GM04503 (cell line): Measurements from ENCODE around the gene SLC6A9.

Source experiments
- DNase-seq: peaks from one replicate; pipeline ENCODE4 v3.0.0-alpha.2; 2012; ENCODE audit warnings: low read depth

Gene SLC6A9

DNA sequence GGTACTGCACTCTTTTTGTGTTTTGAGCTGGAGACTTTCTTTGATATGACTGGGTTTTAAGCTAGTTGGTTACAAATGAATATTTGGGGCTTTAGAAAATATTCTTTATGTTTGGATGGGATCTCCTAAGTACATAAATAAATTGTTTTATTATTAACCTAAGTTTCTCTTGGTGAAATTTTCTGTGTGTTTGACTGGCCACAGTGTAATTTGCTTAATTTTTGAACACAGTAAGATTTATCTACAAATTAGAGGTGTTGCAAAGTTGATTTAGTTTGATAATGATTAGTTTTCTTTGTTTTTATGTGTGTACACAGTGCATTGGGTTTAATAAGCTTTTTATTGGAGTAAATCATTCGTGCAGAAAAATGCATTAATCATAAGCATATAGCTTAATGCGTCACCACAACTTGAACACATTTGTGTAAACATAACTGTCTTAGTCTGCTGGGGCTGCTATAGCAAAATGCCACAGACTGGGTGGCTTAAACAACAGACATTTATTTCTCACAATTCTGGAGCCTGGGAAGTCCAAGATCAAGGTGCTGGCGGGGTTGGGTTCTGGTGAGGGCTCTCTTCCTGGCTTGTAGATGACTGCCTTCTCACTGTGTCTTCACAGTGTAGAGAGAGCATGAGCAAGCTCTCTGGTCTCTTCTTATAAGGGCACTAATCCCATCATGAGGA lies 17.4 kb upstream of the SLC6A9 start:
- DNase-seq: no peak

DNA sequence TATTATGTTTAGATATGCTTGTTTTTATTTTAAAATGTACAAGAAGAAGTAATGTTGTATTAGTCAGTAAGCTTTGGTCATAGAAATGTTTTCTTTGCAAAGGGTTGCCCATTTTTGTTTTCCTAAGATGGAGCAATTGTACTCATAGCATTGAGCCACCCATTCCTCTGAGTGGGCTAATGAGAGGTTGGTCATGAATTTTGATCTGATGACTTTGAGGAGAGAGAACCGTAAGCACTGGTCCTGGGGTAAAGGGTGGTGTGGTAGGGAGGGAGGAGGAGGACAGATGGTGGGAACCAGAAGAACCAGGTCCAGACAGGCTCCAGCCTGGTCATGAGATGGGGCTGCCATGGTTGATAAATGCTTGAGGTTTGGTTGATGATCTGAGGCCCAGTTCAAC lies 15.9 kb upstream of the SLC6A9 start:
- DNase-seq: no peak

DNA sequence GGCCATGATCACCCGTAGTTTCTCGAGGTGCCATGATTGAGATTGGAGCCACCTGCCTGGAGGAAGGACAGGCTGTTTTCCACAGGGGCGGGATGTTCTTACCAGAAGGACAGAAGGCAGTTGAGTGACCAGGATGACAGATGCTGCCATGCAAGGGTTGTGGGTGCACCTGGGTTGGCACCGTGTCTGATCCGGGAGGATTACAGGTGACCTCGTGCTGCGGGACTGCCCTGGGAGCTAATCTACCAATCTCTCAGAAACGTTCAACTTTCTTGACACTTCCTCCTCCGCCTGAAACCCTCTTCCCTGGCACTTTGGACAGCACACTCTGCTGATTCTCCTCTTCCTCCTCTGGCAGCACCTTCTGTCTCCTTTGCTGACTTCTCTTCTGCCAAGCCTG lies 13.8 kb upstream of the SLC6A9 start:
- DNase-seq: no peak

DNA sequence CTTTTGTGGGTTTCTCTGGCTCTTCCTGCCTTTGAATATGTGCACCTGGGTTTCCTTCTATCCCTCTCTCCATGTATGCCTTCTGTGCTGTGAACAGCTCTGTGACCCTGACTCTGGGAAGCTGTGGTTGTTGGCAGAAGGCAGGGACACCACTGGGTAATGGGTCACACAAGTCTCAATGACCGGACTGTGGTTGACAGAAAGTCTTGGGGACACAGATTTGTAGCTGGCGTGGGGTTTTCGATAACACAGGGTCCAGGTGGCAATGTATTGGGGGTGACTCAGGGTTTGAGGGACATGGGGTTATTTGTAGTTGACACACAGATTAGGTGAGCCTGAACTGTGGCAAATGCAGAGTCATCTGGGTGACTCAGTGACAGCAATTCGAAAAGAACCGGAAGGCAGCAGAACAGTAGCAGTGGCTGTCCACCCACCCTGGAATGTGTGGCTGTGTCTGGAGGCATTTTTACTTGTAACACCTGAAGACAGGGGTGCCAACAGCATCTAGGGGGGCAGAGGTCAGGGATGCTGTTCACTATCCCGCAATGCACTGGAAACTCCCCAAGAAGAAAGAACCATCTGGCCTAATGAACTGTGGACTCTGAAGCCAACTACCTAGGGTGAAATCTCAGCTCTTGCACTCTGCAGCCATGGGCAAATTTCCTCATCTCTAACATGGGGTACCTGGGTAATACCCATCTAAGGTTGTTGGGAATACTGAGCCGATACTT lies 13.0 kb upstream of the SLC6A9 start:
- no peak for DNase-seq

DNA sequence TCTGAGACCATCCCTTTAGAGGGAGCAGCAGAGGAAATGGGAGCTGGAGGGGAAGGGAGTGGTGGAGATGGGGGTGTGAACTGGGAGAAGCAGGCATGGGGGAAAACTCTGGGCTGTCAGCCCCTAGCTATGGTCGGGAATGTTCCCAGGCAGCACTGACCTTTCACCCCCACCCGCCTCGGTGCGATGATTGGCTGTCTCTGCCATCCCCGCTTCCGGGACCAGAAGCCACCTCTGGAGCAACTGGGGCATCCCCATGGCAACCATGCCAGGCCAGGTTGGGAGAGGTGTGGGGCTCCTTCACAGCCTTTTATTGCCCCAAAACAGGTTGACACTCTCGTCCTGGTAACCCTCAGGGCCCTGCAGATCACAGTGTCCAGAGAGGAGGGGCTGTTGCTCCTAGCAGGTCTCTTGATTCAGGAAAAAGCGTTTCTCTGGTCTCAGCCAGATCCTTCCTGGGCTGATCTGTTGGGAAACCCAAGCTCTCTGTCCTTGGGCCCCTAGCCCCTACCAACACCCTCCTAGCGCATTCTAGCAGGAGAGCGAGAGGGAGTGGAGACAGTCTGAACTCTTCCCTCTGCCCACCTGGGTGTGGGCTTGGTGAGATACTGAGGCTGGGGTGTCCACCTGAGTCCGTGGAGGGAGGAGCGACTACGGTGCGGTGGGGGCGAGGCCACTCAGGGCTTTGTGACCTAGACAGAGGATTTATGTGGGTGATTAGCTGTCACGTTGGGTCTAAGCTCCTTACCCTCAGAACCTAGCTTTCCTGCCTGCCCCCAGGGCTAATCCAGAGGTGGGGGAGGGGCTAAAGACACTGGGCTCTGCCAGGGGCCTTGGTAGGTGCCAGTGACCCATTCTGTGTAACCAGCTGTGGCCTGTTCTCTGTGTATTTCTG lies 12.2 kb upstream of the SLC6A9 start:
- DNase-seq: no peak

DNA sequence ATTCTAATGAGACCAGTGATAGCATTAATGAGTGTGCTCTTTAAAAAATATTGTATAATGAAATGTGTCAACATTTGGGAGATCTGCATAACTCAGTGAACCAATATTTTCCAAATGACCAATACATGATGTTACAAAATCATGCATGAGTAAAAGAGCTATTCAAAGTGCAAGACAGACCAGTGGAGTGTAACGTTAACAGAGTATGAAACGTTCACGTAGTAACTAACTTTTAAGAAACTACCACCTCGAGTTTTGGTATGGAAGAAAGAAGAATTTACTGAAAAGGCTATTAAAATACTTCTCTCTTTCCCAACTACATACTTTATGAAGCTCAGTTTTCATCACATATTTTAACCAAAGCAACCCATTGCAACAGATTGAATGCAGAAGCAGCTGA lies 9.6 kb upstream of the SLC6A9 start:
- no peak for DNase-seq

DNA sequence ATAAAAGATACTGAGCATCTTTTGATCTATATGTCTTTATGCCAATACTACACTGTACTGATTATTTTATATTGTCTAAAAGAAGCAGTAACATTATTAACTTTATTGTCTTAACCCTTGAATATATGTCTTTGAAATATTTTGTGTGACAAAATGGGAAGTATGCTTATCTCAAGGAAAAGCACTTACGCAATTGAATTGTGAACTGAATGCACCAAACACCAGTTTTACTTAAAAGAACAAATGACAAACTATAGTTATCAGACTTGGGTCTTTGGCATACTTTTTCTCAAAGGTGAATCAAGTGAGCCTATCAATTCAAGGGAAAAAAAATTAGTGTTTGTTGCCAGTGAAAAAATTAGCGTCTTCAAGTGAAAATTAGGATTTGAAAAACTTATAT lies 9.2 kb upstream of the SLC6A9 start:
- DNase-seq: no peak

DNA sequence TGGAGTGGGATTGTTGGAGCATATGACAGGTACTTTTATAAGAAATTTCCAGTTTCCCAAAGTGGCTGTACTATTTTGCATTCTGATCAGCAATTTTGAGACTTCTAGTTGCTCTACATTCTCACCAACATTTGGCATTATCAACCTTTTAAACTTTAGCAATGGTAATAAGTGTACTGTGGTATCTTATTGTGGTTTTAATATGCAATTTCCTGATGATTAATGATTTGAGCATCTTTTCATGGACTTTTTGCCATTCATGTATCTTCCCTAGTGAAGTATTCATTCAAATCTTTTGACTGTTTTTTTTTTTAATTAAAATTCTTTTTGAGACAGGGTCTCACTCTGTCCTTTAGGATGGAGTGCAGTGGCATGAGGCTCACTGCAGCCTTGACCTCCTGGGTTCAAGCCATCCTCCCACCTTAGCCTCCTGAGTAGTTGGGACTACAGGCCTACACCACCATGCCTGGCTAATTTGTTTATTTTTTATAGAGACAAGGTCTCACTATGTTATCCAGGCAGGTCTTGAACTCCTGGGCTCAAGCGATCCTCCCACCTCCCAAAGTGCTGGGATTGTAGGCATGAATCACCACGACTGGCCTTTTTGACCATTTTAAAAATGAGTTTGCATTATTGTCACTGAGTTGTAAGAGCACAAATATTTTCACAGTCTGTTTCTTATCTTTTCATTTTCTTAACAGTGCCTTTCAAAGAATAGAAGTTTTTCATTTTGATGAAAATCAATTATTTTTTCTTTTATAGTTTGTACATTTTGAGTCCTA lies 7.8 kb upstream of the SLC6A9 start:
- no peak for DNase-seq

DNA sequence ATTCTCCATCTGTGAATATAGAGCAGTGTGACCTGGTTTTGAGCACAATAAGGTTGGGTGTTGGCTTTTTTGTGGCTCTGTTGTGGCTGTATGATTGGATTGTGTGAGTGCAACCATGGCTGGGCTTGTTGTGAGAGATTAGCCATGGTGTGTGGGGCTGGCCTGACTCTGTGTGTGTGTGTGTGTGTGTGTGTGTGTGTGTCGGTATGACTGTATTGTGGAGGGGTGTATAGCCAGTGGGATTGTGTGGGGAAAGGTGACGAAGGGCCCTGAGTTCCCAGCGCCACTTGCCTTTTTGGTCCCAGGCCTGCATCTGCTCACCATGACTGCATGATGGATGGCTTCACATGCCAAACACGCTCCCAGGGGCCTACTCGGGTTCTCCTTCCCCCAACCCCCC lies 5.9 kb upstream of the SLC6A9 start:
- no peak for DNase-seq

DNA sequence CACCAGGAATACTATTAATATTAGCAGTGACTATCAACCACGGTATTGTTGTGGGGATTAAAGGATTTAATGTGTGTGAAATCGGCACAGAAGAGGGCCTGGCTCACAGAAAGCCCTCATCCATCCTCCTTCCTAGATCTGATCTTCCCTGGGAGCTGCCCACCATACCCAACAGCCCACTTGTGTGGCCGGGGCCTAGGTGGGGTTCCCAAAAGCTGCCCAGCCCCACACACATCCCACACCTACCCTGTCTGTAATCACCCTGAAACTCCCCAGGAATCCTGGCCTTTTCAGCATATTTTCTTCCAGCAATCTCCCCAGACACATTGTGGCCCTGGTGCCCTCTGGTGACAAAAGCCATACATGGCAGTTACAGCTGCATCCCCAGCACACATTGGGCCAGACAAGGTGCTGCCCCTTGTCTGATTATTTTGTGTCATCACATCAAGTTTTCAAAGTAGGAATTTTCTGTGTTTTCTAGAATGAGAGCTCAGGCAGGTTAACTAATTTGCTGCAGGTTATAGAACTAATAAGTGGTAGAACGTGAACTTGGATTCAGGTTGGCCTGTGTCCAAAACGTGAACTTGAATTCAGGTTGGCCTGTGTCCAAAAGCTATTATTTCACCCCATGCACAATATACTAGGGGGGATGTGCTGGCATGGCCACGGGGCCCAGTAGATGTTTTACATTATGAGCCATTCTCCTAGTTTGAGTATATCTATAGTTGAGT lies 5.3 kb upstream of the SLC6A9 start:
- no peak for DNase-seq

DNA sequence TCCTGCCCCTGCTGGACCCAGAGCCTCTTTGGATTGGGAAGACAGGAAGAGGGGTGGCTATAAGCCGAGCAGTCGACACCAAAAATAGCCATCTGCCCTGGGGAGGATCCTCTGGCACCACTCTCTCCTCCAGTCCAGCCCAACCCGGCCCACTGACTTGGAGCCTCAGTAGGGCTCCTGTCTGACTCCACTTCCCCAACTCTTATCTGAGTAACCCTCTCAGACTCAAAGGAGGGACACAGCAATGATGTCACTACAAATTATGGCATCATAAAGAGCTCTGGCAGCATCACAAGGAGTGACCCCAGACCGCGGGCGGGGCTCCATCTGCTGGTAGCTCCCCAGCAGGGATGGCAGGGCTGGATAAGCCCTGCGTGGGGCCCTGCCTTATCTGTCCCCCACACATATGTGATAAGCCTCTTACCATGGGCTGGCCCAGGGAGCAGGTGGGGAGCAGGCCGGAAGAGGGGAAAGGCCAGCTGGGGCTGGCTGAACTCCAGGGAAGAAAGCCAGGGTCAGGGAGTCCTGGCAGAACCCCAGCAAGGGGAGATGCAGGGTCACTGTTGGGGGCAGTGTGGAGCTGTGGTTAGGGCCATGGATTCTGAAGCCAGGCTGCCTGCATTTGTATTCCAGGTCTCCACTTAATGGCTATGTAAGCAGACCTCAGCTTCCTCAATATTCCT lies 4.6 kb upstream of the SLC6A9 start:
- DNase-seq: no peak

DNA sequence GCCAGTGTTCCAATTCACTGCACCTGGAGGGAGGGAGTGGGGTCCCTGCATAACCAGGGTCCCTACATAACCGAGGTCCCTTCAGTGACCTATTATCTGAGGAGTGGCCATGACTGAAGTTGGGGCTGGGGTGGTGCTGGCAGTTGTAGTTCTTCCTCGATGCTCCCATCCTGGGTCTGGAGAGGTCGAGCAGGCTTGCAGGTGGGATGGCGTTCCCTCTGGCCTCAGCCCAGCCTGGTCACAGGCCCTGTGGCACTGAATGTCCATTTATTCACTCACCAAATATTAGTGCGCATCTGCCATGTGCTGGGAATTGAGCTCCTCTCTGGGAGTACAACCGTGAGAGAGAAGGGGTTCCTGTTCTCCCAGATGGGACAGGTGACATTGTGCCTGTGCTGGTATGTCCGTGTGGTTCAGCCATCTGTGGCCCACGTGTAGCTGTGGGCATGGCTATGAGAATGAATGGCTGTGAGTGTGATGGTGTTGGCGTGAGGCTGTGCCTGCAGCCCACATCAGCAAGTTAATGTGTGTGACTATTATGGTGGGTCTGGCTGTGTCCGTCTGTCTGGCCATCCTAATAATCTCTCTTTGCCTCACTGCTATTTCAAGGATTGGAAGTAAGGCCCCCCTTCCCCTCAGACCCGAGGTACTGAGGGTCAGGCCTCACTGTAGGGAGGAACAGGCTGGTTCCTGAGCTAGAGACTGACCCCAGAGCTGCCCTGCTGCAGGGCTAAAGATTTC lies 3.9 kb upstream of the SLC6A9 start:
- no peak for DNase-seq

DNA sequence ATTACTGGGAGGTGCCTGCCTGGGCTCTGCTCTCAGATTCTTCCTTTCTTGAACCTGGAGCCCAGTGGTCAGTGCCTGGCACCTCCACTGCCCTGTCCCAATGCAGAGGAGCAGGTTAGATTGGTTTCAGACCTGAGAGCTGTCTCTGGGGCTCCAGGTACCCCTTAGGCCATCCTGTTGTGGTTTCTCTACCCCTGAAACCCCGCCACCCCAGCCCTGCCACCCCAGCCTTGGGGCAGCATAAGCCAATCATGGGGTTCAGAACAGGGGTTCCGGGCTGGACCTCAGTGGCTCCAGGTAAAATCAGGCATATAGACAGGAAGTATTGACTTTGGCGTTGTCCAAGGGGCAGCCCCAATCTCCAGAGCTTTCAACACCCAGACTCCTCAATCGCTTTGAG lies 3.2 kb upstream of the SLC6A9 start:
- no peak for DNase-seq

DNA sequence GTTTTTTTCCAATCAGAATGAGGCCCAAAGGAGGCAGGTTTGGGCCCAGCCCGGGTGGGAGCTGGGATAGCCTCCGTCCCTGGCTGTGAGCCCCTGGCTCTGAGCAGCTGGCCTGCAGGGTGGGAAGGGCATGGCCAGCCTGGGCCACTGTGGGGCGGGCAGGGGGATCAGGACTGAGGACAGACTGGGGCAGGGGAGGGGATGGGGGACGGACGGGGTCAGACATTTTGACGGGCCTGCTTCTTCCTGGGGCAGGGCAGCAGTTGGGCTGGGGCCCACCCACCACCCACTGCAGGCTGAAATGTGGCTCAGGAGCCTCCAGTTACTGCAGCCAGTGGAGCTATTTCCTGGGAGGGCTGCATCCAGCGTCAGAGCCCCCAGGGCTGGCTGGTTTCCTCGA lies 2.5 kb upstream of the SLC6A9 start:
- no peak for DNase-seq

DNA sequence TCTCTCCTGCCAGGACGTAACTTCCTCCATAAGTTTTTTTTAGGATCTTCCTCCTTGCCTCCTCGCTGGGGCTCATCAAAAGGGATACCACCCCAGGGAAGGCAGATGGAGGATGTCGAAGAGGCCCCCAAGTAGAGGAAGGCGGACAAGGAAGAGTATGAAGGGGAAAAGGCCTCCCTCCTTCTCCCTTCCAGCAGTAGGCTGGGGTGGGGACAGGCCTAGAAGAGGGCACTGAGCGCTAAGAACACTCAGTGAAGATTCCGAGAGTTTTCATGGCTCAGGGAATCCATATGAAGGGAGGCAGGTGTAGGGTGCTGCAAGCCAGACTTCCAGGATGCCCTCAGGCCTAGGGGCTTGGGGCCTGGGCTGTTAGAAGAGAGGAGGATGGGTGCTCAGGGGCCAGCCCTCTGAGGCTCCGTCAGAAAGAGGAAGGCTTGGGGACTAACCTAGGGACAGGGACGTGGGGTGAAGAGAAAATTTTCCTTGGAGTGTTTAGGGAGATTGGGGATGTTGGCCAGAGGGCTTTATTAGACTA lies 1.8 kb upstream of the SLC6A9 start:
- DNase-seq: no peak

DNA sequence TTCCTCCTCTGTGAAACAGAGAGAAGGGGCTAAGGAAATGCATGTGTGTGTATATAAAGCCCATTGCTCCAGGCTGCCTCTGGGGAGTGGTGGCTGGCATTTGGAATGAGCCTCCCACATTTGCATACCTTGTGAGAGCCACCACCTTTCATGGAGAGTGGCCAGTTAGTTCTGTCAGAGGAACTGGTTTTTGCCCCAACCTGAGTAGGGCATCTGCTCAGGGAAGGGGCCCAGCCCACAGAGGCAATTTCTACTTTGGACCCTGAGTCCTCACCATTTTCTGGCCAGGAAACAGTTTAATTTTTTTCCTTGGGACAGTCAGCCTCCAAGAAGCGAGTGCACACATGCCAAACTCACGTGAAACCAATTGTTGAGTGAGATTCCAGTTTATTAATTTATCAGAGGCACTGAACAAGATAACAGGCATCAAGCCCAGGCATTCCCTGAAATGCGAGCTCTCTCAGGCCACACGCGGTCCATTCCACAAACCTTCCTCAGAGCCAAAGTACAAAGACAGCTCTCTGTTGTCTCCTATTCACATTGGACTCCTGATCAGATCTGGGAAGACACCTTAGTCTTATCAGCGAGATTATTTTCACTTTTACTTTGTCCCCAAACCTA lies 1.0 kb upstream of the SLC6A9 start:
- DNase-seq: no peak

DNA sequence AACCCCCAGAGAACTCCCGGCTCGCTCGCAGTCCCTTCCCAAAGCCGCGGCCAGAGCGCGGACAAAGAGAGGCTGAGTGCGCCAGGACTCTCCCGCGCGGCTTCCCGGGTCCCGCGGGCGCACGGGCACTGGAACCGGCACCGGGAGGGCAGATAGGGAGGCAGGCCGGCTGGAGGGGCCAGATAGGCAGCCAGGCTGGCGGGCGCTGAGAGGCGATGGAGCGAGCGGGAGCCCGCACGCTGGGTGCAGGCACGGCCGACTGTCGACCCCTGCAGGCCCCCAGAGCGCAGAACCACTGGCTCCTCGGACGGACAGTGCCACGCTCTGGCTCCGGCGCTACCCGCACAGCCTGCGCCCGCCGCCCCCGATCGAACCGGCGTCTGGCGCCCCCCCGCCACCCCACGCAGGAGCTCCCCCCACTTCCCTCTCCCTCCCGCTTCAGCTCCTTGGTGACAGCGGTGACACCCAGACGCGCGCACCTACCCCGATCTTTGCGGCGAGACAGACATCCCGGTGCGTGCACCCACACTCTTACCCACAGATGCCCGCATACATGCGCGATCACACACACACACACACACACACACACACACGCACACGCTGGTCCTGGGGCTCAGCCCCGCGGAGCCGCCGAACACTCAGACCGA lies 534 bp downstream of the SLC6A9 start:
- no peak for DNase-seq

DNA sequence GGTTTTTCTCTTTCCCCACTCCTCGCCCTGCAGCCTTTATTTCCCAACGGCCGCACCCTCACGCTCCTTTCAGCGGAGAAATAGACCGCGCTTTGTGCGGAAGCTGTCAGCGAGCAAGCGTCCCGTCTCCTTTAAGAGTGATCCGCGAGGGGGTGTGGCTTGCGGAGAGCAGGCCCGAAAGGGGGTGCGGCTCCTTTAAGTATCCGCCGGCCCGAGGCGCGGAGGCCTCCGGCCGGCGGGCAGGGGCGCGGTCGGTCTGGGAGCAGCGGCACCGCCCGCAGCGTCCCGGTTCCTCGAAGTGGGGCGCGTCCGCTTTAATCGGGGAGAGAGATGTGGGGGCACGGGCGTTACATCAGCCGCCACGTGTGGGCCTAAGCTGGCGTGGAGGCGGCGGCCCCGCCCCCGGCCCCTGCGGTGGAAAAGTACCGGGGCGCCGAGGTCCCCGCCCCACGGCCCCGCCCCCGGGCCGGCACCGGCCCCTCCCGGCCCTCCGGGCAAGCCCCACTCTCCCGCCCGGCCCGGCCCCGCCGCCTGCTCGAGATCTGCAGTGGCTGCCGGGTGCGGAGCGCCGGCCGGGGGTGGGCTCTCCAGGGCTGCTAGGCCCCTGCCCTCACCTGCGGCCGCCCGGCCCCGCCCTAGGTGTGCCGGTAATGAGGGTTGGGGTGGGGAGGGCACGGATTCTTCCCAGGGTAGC lies 1.2 kb downstream of the SLC6A9 start:
- no peak for DNase-seq
